Measurements from ENCODE around the gene RNF207.
A peak's percentile ranks its signal among the peaks of the same experiment; 100 is the strongest.

The RNF207 gene

DNA sequence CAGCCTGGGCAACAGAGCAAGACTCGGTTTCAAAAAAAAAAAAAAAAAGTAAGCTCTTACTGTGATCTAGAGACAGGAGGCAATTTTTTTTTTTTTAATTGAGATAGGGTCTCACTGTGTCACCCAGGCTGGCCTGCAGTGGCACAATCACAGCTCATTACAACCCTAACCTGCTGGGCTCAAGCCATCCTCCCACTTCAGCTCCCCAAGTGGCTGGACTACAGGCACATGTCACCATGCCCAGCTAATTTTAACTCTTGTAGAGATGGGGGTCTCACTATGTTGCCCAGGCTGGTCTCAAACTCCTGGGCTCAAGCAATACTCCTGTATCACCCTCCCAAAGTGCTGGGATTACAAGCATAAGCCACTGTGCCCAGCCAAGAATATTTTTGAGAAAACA is 14.0 kb upstream of the RNF207 start:
- Histone ChIP-seq H3K27me3 (ENCODE audit: control insufficient read depth in 1 of 2, insufficient read depth in 1 of 2, low read length in 2 of 2) (no peaks in the 10 kb centered on the region), H3K9ac (ENCODE audit: low read length) (no peak overlapping the region), H3K27ac (ENCODE audit: low read length, poor library complexity, severe bottlenecking) (no peak overlapping the region), H3K4me1 (ENCODE audit: control insufficient read depth, insufficient read depth, low read depth, low read length) (peaks cover 2% of the 10 kb centered on the region), H3K36me3 (ENCODE audit: control insufficient read depth in 1 of 2, insufficient read depth in 2 of 2, low read depth in 1 of 2, low read length in 2 of 2) (peaks cover 72 to 76% of the 10 kb centered on the region in 2 experiments), H3K9me3 (ENCODE audit: control insufficient read depth, low read length) (no peaks in the 10 kb centered on the region), H3K14ac (ENCODE audit: low read length in 2 of 2) (no peak overlapping the region), H3K18ac (ENCODE audit: low read depth in 1 of 2, low read length in 2 of 2) (no peak overlapping the region), H3K4ac (ENCODE audit: low read depth in 1 of 2, low read length in 2 of 2) (no peak overlapping the region), H2AK5ac (ENCODE audit: low read length, severe bottlenecking) (no peak overlapping the region), H2BK12ac (ENCODE audit: low read length in 2 of 2) (no peak overlapping the region), H2BK15ac (ENCODE audit: low read depth, poor library complexity, severe bottlenecking) (no peak overlapping the region), H2BK120ac (ENCODE audit: low read depth, low read length) (no peak overlapping the region), H3K79me1 (replicated peaks; ENCODE audit: low read length, poor library complexity, severe bottlenecking) (peaks cover 12% of the 10 kb centered on the region), H3K23ac (ENCODE audit: low read length in 2 of 2) (no peak overlapping the region), H2AFZ (ENCODE audit: low read depth, low read length) (no peak overlapping the region), H2BK5ac (ENCODE audit: low read depth, low read length, poor library complexity, severe bottlenecking) (no peak overlapping the region), H3K4me2 (ENCODE audit: low read length, poor library complexity, severe bottlenecking) (no peak overlapping the region), H4K8ac (ENCODE audit: low read length) (no peak overlapping the region), H4K91ac (ENCODE audit: low read length) (no peak overlapping the region), H3K4me3 (ENCODE audit: insufficient read depth in 1 of 2, low read depth in 1 of 2, low read length in 2 of 2) (no peak overlapping the region)
- no CpG with 5 or more reads among the region's 1 CpG for WGBS
- DNase-seq = no peak

DNA sequence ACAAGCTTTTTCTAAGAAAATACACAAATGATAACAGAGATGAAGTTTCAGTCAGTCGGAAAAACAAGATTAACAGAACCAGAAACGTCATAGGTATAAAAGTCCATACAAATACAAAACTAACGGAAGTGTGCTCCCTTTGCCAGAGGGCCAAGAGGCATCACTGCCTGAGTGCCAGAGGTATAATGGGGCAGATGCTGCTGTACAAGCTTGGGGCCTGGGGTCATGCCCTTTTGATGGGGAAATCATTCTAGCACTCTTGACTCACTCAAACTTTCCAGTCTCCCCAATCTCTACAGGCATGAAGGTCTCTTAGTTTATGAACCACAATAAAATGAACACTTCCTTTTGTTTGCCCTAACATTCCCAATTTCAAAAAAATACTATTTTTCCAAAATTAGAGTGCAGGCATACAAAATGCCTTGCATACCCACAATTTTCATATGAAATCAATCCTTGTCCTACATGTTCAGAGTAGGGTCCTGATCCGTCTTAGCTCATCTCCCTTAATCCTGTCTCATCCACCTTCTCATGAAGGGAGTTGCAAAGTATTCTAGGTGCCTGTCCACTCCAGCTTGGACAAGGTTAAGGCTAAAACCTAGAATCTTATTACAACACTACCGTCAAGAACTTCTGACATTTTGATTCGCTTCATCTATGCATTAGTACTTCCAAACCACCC is 8.0 kb upstream of the RNF207 start:
- H3K9me3 ChIP-seq (ENCODE audit: control insufficient read depth, low read length) = no peaks in the 10 kb centered on the region
- H3K27me3 ChIP-seq (ENCODE audit: control insufficient read depth in 1 of 2, insufficient read depth in 1 of 2, low read length in 2 of 2) = no peaks in the 10 kb centered on the region
- no peak overlapping the region for H3K14ac ChIP-seq (ENCODE audit: low read length in 2 of 2)
- peaks cover 11% of the 10 kb centered on the region for H3K4me1 ChIP-seq (ENCODE audit: control insufficient read depth, insufficient read depth, low read depth, low read length)
- no peak overlapping the region for H2AK5ac ChIP-seq (ENCODE audit: low read length, severe bottlenecking)
- no peak overlapping the region for H3K4ac ChIP-seq (ENCODE audit: low read depth in 1 of 2, low read length in 2 of 2)
- no peak overlapping the region for H2BK5ac ChIP-seq (ENCODE audit: low read depth, low read length, poor library complexity, severe bottlenecking)
- H3K23ac ChIP-seq (ENCODE audit: low read length in 2 of 2) = no peak overlapping the region
- no peak overlapping the region for H4K8ac ChIP-seq (ENCODE audit: low read length)
- H3K27ac ChIP-seq (ENCODE audit: low read length, poor library complexity, severe bottlenecking) = no peak overlapping the region
- H2BK120ac ChIP-seq (ENCODE audit: low read depth, low read length) = no peak overlapping the region
- H4K91ac ChIP-seq (ENCODE audit: low read length) = no peak overlapping the region
- H2BK12ac ChIP-seq (ENCODE audit: low read length in 2 of 2) = no peak overlapping the region
- H2AFZ ChIP-seq (ENCODE audit: low read depth, low read length) = no peak overlapping the region
- peak overlapping the region in 1 of 2 experiments; percentile 95 for H3K4me3 ChIP-seq (ENCODE audit: insufficient read depth in 1 of 2, low read depth in 1 of 2, low read length in 2 of 2)
- 83% methylated on average over 6 of the region's 6 CpGs for WGBS
- H3K4me2 ChIP-seq (ENCODE audit: low read length, poor library complexity, severe bottlenecking) = peak overlapping the region; percentile 60
- H3K79me1 ChIP-seq (replicated peaks; ENCODE audit: low read length, poor library complexity, severe bottlenecking) = peaks cover 10% of the 10 kb centered on the region
- peaks cover 30 to 36% of the 10 kb centered on the region in 2 experiments for H3K36me3 ChIP-seq (ENCODE audit: control insufficient read depth in 1 of 2, insufficient read depth in 2 of 2, low read depth in 1 of 2, low read length in 2 of 2)
- H2BK15ac ChIP-seq (ENCODE audit: low read depth, poor library complexity, severe bottlenecking) = peak overlapping the region; percentile 45
- H3K18ac ChIP-seq (ENCODE audit: low read depth in 1 of 2, low read length in 2 of 2) = no peak overlapping the region
- peak; percentile 24 for DNase-seq
- H3K9ac ChIP-seq (ENCODE audit: low read length) = peak overlapping the region; percentile 98

GRCh38 chr1:6198646-6199297 is 7.1 kb upstream of the RNF207 start:
- Histone ChIP-seq H3K14ac (ENCODE audit: low read length in 2 of 2) (peak overlapping the region; percentile 76 to 97), H3K4ac (ENCODE audit: low read depth in 1 of 2, low read length in 2 of 2) (peak overlapping the region; percentile 39 to 56), H3K27ac (ENCODE audit: low read length, poor library complexity, severe bottlenecking) (peak overlapping the region; percentile 58), H3K27me3 (ENCODE audit: control insufficient read depth in 1 of 2, insufficient read depth in 1 of 2, low read length in 2 of 2) (no peaks in the 10 kb centered on the region), H3K23ac (ENCODE audit: low read length in 2 of 2) (no peak overlapping the region), H3K9me3 (ENCODE audit: control insufficient read depth, low read length) (no peaks in the 10 kb centered on the region), H3K18ac (ENCODE audit: low read depth in 1 of 2, low read length in 2 of 2) (peak overlapping the region; percentile 95 to 98), H2BK12ac (ENCODE audit: low read length in 2 of 2) (no peak overlapping the region), H2AFZ (ENCODE audit: low read depth, low read length) (peak overlapping the region; percentile 92), H2BK5ac (ENCODE audit: low read depth, low read length, poor library complexity, severe bottlenecking) (peak overlapping the region; percentile 66), H3K9ac (ENCODE audit: low read length) (peak overlapping the region; percentile 98), H2BK120ac (ENCODE audit: low read depth, low read length) (peak overlapping the region; percentile 39), H4K91ac (ENCODE audit: low read length) (peak overlapping the region; percentile 90), H3K36me3 (ENCODE audit: control insufficient read depth in 1 of 2, insufficient read depth in 2 of 2, low read depth in 1 of 2, low read length in 2 of 2) (peaks cover 22 to 29% of the 10 kb centered on the region in 2 experiments), H2BK15ac (ENCODE audit: low read depth, poor library complexity, severe bottlenecking) (peak overlapping the region; percentile 77), H3K4me2 (ENCODE audit: low read length, poor library complexity, severe bottlenecking) (peak overlapping the region; percentile 60), H3K4me3 (ENCODE audit: insufficient read depth in 1 of 2, low read depth in 1 of 2, low read length in 2 of 2) (peak overlapping the region; percentile 95 to 99), H3K4me1 (ENCODE audit: control insufficient read depth, insufficient read depth, low read depth, low read length) (peaks cover 11% of the 10 kb centered on the region), H2AK5ac (ENCODE audit: low read length, severe bottlenecking) (peak overlapping the region; percentile 21), H4K8ac (ENCODE audit: low read length) (peak overlapping the region; percentile 92), H3K79me1 (replicated peaks; ENCODE audit: low read length, poor library complexity, severe bottlenecking) (peaks cover 6% of the 10 kb centered on the region)
- peak; percentile 44 for DNase-seq
- 1% methylated on average over 30 of the region's 31 CpGs for WGBS

Data from mesenchymal stem cell (in vitro differentiated cells and primary cell).